Sigmoid colon (tissue), 7 donors: ENCODE measurements around the gene SURF1. TPM values are rescaled to one million over a fixed set of nuclear protein-coding genes. Genes with fewer than 3 reads are reported as not detected.
A peak's percentile ranks its signal among the peaks of the same experiment; 100 is the strongest.

Experiments used
- DNase-seq: peaks from one replicate; pipeline ENCODE4 v3.0.0-alpha.2; 2019
- H3K27ac ChIP-seq, 4 donors: fragments of 200-600 bp; sonication (generic); one replicate each; pipeline ENCODE4 v1.5.1; 2016 to 2019; ENCODE audit warnings: mild to moderate bottlenecking in 1 of 4
- H3K27me3 ChIP-seq, 3 donors: fragments of 200-600 bp; sonication (generic); one replicate each; pipeline ENCODE4 v1.5.1; 2019; ENCODE audit warnings: mild to moderate bottlenecking in 1 of 3
- H3K36me3 ChIP-seq, 4 donors: fragments of 200-600 bp; sonication (generic); one replicate each; pipeline ENCODE4 v1.5.1; 2016 to 2019
- H3K4me1 ChIP-seq, 4 donors: fragments of 200-600 bp; sonication (generic); one replicate each; pipeline ENCODE4 v1.5.1; 2017 to 2019
- H3K4me3 ChIP-seq, 4 donors: fragments of 200-600 bp; sonication (generic); one replicate each; pipeline ENCODE4 v1.5.1; 2017 to 2019; ENCODE audit warnings: mild to moderate bottlenecking in 2 of 4, moderate library complexity in 1 of 4
- H3K9me3 ChIP-seq, 4 donors: fragments of 200-600 bp in 3 of 4; sonication (generic) in 3 of 4; one replicate each; pipeline versions ENCODE4 v1.5.1 to v1.6.1; 2013 to 2019
- EP300 ChIP-seq, 4 donors: sonication (generic); formaldehyde crosslinking; IDR thresholded peaks; one replicate each; pipeline ENCODE4 v1.6.1; 2017; ENCODE audit warnings: antibody characterized with exemption in 4 of 4
- POLR2A ChIP-seq, 2 donors: fragments of 450-650 bp; IDR thresholded peaks; one replicate each; pipeline ENCODE4 v1.6.1; 2016; ENCODE audit warnings: antibody characterized with exemption in 2 of 2, mild to moderate bottlenecking in 2 of 2, moderate library complexity in 2 of 2
- POLR2AphosphoS5 ChIP-seq, 4 donors: sonication (generic); formaldehyde crosslinking; IDR thresholded peaks; one replicate each; pipeline ENCODE4 v1.6.1; 2017; ENCODE audit warnings: antibody characterized with exemption in 4 of 4
- WGBS, 2 donors: extraction: QIAGEN DNeasy Blood & Tissue Kit; methylation state at CpG; one replicate each; pipeline ENCODE4 v1.1.7; 2013; 5-methylcytosine and 5-hydroxymethylcytosine counted together
- intact Hi-C: fragments of 100-400 bp; cut with DNase I; formaldehyde crosslinking; loops from one replicate; pipeline ENCODE4 v1.15.1; 2023
- polyA plus RNA-seq, 3 donors: library from polyadenylated mRNA; stranded (reverse); fragments of 200-250 nt; gene quantifications; one replicate each; pipeline ENCODE4 v1.2.3, GENCODE V29; 2013
- total RNA-seq, 4 donors: library from RNA; depleted of rRNA; stranded (reverse); fragments of >200 nt; gene quantifications; one replicate each; pipeline ENCODE4 v1.1.0, GENCODE V29; 2016
- TF ChIP-seq, protein P1 (sequence below), 4 experiments: fragments of 450-650 bp in 3 of 4; fragments of 200-600 bp in 1 of 4; IDR thresholded peaks; one replicate each; pipeline ENCODE4 v1.5.1; 2016 to 2019; ENCODE audit warnings: antibody characterized with exemption in 4 of 4, mild to moderate bottlenecking in 3 of 4, moderate library complexity in 2 of 4
- donor health status: healthy with polysubstance abuse.
- donor health status: Bipolar disorder and iron deficiency.
- donor health status: healthy.

Gene SURF1, protein sequence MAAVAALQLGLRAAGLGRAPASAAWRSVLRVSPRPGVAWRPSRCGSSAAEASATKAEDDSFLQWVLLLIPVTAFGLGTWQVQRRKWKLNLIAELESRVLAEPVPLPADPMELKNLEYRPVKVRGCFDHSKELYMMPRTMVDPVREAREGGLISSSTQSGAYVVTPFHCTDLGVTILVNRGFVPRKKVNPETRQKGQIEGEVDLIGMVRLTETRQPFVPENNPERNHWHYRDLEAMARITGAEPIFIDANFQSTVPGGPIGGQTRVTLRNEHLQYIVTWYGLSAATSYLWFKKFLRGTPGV
- total RNA-seq: 10 to 100 TPM; 33.8 to 98.7 (median 75.7) TPM
- polyA plus RNA-seq: 10 to 100 TPM; 54.1 to 79.3 (median 59.0) TPM

DNA sequence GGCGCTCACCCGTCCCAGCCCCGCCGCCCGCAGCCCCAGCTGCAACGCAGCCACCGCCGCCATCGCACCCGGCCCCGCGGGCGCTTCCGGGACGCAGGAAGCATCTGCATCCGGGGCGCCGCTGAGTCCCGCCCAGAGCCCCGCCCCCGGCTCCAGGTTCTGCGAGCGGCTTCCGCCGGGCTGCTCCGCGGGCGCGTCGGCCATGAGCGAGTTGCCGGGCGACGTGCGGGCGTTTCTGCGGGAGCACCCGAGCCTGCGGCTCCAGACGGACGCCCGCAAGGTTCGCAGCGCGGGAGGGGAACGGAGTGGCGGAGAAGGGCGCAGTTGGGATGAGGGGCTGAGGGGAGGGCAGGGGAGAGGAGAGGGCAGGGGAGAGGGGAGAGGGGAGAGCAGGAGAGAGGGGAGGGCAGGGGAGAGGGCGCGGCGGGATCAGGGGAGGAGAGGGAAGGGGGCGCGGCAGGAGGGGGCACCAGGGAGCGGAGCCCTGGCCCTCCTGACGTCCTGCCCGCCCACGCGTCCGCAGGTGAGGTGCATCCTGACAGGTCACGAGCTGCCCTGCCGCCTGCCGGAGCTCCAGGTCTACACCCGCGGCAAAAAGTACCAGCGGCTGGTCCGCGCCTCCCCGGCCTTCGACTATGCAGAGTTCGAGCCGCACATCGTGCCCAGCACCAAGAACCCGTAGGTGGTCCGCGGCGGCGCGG is at the start of gene SURF1, which contains the start of gene SURF2:
TSS of gene SURF1 (minus strand) at position 97 of the 701 bp plus-strand sequence. CDS start at position 63, 34 bp downstream.
TSS of gene SURF2 (plus strand) at position 160 of the 701 bp plus-strand sequence. CDS start at position 203, 43 bp downstream.
- WGBS, 2 donors: 1% methylated on average over 78 of the region's 78 CpGs
- Histone ChIP-seq H3K4me3 (peak within 1 kb of the TSS; percentile 62 to 86 (median 75)), H3K27me3 (no peaks in the 10 kb centered on the region), H3K4me1 (peaks cover 0 to 31% (median 27%) of the 10 kb centered on the region in 4 donors), H3K36me3 (peaks cover 0 to 45% (median 24%) of the 10 kb centered on the region in 4 donors), H3K9me3 (no peaks in the 10 kb centered on the region), H3K27ac (peak within 1 kb of the TSS; percentile 69 to 87 (median 78))
- intact Hi-C loops: loop anchor here (1.0 kb wide), 1 partner anchor 20 kb away; the partner anchor contains the start of genes STKLD1 and SURF4
- DNase-seq: peak; percentile 93
- peak; percentile 53 to 95 (median 86) for TF ChIP-seq POLR2AphosphoS5 (IDR thresholded peaks at IDR 0.05)
- TF ChIP-seq, protein P1, sequence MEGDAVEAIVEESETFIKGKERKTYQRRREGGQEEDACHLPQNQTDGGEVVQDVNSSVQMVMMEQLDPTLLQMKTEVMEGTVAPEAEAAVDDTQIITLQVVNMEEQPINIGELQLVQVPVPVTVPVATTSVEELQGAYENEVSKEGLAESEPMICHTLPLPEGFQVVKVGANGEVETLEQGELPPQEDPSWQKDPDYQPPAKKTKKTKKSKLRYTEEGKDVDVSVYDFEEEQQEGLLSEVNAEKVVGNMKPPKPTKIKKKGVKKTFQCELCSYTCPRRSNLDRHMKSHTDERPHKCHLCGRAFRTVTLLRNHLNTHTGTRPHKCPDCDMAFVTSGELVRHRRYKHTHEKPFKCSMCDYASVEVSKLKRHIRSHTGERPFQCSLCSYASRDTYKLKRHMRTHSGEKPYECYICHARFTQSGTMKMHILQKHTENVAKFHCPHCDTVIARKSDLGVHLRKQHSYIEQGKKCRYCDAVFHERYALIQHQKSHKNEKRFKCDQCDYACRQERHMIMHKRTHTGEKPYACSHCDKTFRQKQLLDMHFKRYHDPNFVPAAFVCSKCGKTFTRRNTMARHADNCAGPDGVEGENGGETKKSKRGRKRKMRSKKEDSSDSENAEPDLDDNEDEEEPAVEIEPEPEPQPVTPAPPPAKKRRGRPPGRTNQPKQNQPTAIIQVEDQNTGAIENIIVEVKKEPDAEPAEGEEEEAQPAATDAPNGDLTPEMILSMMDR (IDR thresholded peaks at IDR 0.05): no peak
- no peak for TF ChIP-seq EP300 (IDR thresholded peaks at IDR 0.05)
- no peak for TF ChIP-seq POLR2A (IDR thresholded peaks at IDR 0.05)

DNA sequence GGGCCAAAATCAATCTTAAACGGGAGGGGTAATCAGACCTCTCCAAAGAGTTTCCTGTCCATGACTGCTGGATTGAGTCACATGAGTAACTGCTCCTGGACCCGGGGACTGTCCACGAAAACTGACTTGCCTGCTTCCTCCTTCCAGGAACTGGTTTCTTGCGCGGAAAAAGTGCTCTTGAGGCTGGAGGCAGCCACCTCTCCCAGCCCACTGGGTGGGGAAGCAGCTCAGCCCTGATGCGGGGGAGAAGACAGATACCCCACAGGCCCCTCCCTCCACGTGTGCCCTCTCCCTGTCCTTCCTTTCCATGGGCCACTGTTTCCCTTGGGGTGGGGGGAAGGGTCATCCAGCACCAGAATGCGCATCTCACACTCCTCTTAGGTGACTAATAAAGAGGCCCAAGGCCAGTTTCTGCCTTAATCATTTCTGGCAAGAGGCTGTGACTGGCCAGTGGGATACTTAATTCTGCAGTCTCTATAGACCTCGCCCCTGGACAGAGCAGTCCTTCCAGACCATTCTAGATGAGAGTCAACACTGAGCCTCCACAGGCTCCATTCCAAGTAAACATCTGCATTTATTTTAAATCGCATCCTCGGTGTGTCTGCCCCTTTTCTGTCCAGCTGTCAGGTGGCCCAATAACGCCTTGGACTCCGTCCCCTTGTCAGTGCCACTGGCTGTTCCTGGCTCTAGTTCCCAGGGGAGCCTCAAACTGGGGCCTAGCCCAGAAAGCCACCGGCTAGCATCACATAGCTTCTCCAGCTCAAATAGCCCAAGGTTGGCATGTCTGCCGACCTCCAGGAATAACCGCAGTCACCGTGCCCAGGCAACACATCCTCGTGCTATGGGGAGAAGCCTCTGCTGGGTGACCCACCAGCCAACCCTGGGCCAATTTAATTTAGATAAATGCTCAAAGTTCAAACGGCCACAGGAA is 49.5 kb upstream of the SURF1 start:
- intact Hi-C loops: no loop called here
- Histone ChIP-seq H3K4me1 (no peaks in the 10 kb centered on the region), H3K4me3 (no peak overlapping the region), H3K27me3 (no peaks in the 10 kb centered on the region), H3K36me3 (peaks cover 6 to 63% (median 34%) of the 10 kb centered on the region in 4 donors), H3K9me3 (no peaks in the 10 kb centered on the region), H3K27ac (no peak overlapping the region)
- 84 to 85% methylated on average over 19 of the region's 19 CpGs for WGBS, 2 donors
- TF ChIP-seq, protein P1 (IDR thresholded peaks at IDR 0.05): no peak
- TF ChIP-seq POLR2A (IDR thresholded peaks at IDR 0.05): no peak
- TF ChIP-seq EP300 (IDR thresholded peaks at IDR 0.05): no peak
- no peak for TF ChIP-seq POLR2AphosphoS5 (IDR thresholded peaks at IDR 0.05)
- DNase-seq: no peak

DNA sequence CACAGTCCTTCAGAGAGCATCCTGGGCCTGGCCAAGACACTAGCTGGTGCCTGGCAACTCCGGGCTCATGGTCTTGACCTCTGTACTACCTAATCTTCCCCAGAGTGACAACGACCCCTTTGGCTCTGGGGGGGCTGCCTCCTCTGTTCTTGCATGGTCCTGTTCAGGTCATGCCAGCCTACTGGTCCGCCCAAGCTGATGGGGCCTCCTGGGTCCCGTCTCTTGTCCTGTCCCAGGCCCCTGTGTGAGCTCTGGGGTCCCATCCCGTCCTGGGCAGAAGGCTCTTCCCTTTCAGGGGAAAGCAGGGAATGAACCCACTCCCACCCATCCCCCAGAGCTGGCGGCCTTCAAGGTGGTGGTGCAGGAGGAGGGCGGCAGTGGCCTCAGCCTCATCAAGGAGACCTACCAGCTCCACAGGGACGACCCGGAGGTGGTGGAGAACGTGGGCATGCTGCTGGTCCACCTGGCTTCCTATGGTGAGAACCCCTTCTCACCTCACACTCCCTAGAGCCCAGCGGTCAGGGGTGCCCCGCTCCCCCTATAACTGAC is 48.2 kb upstream of the SURF1 start:
- no peak for TF ChIP-seq EP300 (IDR thresholded peaks at IDR 0.05)
- TF ChIP-seq, protein P1 (IDR thresholded peaks at IDR 0.05): no peak
- no peak for TF ChIP-seq POLR2AphosphoS5 (IDR thresholded peaks at IDR 0.05)
- TF ChIP-seq POLR2A (IDR thresholded peaks at IDR 0.05): no peak
- DNase-seq: no peak
- Histone ChIP-seq H3K27me3 (no peaks in the 10 kb centered on the region), H3K9me3 (no peaks in the 10 kb centered on the region), H3K36me3 (peaks cover 4 to 57% (median 22%) of the 10 kb centered on the region in 4 donors), H3K4me3 (no peak overlapping the region), H3K4me1 (no peaks in the 10 kb centered on the region), H3K27ac (no peak overlapping the region)
- 85 to 91% methylated on average over 12 of the region's 12 CpGs for WGBS, 2 donors
- intact Hi-C loops: no loop called here

DNA sequence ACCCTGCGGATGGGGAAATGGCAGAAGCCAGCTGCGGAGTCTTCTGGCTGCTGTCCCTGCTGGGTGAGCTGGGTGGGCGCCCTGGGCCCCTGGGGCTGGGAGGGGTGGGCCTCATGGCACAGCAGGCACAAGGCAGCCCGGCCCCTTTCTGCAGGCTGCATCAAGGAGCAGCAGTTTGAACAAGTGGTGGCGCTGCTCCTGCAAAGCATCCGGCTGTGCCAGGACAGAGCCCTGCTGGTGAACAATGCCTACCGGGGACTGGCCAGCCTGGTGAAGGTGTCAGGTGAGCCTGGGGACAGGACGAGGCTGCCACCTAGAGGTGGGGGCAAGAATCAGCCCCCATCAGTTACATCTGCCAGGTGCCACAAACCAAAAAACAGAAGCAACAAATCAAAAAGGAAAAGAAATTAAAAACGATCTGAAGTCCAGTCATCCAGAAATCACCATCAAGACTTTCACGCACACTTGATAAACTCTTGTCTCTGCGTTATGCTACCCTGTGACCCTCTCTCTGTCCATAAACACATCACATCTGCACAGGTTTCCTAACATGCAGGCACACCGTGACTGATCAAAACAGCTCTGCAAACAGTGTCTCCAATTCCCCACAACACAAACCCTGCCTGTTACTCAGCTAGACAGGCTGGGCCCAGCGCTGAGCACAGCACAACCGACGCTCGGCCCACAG is 47.6 kb upstream of the SURF1 start:
- Histone ChIP-seq H3K36me3 (peaks cover 4 to 50% (median 20%) of the 10 kb centered on the region in 4 donors), H3K4me1 (no peaks in the 10 kb centered on the region), H3K27ac (no peak overlapping the region), H3K4me3 (no peak overlapping the region), H3K9me3 (no peaks in the 10 kb centered on the region), H3K27me3 (no peaks in the 10 kb centered on the region)
- no peak for DNase-seq
- 66 to 80% methylated on average over 16 of the region's 16 CpGs for WGBS, 2 donors
- intact Hi-C loops: no loop called here
- TF ChIP-seq, protein P1 (IDR thresholded peaks at IDR 0.05): peak in 1 of 4 experiments; percentile 51
- TF ChIP-seq POLR2AphosphoS5 (IDR thresholded peaks at IDR 0.05): no peak
- no peak for TF ChIP-seq POLR2A (IDR thresholded peaks at IDR 0.05)
- TF ChIP-seq EP300 (IDR thresholded peaks at IDR 0.05): no peak
